ENCODE data around the gene ACAN. TPM values are rescaled to one million over a fixed set of nuclear protein-coding genes. Genes with fewer than 3 reads are reported as not detected.

The ACAN gene
- total RNA-seq, 1 donor from 2014 or later: not detected

DNA sequence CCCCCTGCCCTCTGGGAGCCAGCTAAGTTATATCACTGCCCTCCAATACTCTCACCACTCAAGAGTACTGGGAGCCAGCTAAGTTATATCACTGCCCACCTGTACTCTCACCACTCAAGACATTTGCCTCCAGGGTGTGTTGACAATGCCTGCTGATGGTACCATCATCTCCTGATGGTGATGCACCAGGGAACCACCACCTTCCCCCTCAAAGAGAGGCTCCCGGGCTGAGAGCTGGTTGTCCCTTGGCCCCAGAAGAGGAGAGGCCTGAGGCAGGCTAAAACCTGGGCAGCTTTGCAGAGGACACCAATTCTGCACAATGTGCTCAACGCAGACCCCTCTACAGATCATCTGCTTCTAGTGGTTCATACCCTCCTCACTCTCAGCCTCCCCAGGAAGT lies 99.6 kb downstream of the ACAN start:
- no peak for FAIRE-seq
- no peaks in the 10 kb centered on the region for H3K27me3 ChIP-seq (ENCODE audit: control insufficient read depth, insufficient read depth, low read length)
- no peak for DNase-seq (ENCODE audit: low read depth)
- H3K4me3 ChIP-seq (ENCODE audit: low read depth, low read length): no peak overlapping the region
- H3K36me3 ChIP-seq (ENCODE audit: control insufficient read depth, insufficient read depth, low read length): no peaks in the 10 kb centered on the region
- TF ChIP-seq, protein P1, sequence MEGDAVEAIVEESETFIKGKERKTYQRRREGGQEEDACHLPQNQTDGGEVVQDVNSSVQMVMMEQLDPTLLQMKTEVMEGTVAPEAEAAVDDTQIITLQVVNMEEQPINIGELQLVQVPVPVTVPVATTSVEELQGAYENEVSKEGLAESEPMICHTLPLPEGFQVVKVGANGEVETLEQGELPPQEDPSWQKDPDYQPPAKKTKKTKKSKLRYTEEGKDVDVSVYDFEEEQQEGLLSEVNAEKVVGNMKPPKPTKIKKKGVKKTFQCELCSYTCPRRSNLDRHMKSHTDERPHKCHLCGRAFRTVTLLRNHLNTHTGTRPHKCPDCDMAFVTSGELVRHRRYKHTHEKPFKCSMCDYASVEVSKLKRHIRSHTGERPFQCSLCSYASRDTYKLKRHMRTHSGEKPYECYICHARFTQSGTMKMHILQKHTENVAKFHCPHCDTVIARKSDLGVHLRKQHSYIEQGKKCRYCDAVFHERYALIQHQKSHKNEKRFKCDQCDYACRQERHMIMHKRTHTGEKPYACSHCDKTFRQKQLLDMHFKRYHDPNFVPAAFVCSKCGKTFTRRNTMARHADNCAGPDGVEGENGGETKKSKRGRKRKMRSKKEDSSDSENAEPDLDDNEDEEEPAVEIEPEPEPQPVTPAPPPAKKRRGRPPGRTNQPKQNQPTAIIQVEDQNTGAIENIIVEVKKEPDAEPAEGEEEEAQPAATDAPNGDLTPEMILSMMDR (IDR thresholded peaks at IDR 0.05; ENCODE audit: insufficient read depth, low read length, severe bottlenecking): no peak

GRCh38 chr15:88904257-88904623 lies 101.0 kb downstream of the ACAN start:
- H3K27me3 ChIP-seq (ENCODE audit: control insufficient read depth, insufficient read depth, low read length): no peaks in the 10 kb centered on the region
- FAIRE-seq (no peak), DNase-seq (ENCODE audit: low read depth) (no peak)
- TF ChIP-seq, protein P1 (IDR thresholded peaks at IDR 0.05; ENCODE audit: insufficient read depth, low read length, severe bottlenecking): no peak
- H3K36me3 ChIP-seq (ENCODE audit: control insufficient read depth, insufficient read depth, low read length): no peaks in the 10 kb centered on the region
- no peak overlapping the region for H3K4me3 ChIP-seq (ENCODE audit: low read depth, low read length)

DNA sequence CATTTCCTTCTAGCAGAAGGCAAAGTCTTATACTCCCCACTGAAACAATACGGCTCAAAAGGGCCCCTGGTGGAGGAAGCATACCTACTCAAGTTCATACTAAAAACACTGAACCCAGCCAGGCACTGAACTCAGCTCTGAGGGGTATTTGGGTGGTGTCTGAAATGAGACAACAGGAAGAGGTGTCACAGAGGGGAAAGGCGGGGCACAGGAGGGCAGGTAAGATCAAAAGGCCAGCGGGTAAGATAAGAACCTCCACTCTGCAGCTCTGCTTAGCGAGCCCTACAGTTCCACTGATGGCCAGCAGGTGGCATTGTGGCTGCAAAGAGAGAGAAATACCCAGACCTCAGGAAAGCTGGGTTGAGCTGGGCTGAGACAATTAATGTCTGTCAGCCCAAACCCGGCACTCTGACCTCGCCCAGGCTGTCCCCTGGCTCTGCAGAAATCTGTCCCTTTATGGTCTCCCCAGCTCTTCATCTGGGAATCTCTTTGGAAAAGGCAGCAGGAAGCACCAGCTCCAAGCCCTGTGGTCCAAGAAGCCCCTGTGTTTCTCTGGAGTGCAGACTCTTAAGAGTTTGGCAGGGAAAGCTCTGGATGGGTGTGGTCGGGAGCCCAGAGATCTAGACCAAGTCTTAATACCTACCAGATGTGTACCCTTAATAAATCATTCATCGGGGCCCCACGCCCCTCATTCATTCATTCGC lies 101.5 kb downstream of the ACAN start:
- Histone ChIP-seq H3K36me3 (ENCODE audit: control insufficient read depth, insufficient read depth, low read length) (peaks cover 1% of the 10 kb centered on the region), H3K27me3 (ENCODE audit: control insufficient read depth, insufficient read depth, low read length) (no peaks in the 10 kb centered on the region), H3K4me3 (ENCODE audit: low read depth, low read length) (no peak overlapping the region)
- FAIRE-seq (no peak), DNase-seq (ENCODE audit: low read depth) (peak; percentile 67)
- TF ChIP-seq, protein P1 (IDR thresholded peaks at IDR 0.05; ENCODE audit: insufficient read depth, low read length, severe bottlenecking): peak; percentile 98

GRCh38 chr15:88905576-88905975 lies 102.3 kb downstream of the ACAN start:
- no peak for FAIRE-seq
- peaks cover 3% of the 10 kb centered on the region for H3K36me3 ChIP-seq (ENCODE audit: control insufficient read depth, insufficient read depth, low read length)
- H3K27me3 ChIP-seq (ENCODE audit: control insufficient read depth, insufficient read depth, low read length): no peaks in the 10 kb centered on the region
- no peak for DNase-seq (ENCODE audit: low read depth)
- H3K4me3 ChIP-seq (ENCODE audit: low read depth, low read length): no peak overlapping the region
- TF ChIP-seq, protein P1 (IDR thresholded peaks at IDR 0.05; ENCODE audit: insufficient read depth, low read length, severe bottlenecking): no peak

- no peak for FAIRE-seq
Measured at GRCh38 chr15:88906130-88906529, 102.9 kb downstream of the ACAN start.

More at GRCh38 chr15:88906130-88906529, 102.9 kb downstream of the ACAN start:
- no peaks in the 10 kb centered on the region for H3K27me3 ChIP-seq (ENCODE audit: control insufficient read depth, insufficient read depth, low read length)
- TF ChIP-seq, protein P1 (IDR thresholded peaks at IDR 0.05; ENCODE audit: insufficient read depth, low read length, severe bottlenecking): no peak
- no peak for DNase-seq (ENCODE audit: low read depth)
- H3K36me3 ChIP-seq (ENCODE audit: control insufficient read depth, insufficient read depth, low read length): peaks cover 3% of the 10 kb centered on the region
- H3K4me3 ChIP-seq (ENCODE audit: low read depth, low read length): no peak overlapping the region
